Skeletal muscle cell (primary cell): ENCODE data around the gene SCAANT1.

Experiments
- DNase-seq: peaks from one replicate; pipeline ENCODE4 v3.0.0-alpha.2; 2010; ENCODE audit warnings: low read depth
- H3K4me3 ChIP-seq: 2 replicates; pipeline ENCODE4 v1.5.1; 2011; ENCODE audit warnings: low read depth, mild to moderate bottlenecking, control low read depth, low read length, moderate library complexity

Gene SCAANT1

DNA sequence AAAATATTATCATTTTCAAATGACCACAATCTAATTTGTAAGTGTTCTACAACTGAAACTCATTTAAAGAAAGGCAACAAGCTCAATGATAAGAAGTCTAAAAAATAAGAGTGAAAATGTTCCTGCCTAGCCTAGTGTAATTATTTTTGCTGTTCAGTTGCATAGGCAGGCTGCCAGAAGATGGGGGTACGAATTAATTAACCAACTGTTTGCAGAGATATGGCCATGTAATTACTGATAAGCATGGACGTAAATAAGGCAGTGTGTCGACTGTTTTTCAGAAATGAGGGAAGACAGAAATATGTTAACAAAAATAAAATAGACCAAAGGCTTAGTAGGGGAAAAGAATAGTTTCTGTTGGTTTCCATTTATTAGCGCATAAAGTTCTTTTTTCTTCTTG, 24.7 kb upstream of the SCAANT1 start:
- no peak overlapping the region for H3K4me3 ChIP-seq
- no peak for DNase-seq

DNA sequence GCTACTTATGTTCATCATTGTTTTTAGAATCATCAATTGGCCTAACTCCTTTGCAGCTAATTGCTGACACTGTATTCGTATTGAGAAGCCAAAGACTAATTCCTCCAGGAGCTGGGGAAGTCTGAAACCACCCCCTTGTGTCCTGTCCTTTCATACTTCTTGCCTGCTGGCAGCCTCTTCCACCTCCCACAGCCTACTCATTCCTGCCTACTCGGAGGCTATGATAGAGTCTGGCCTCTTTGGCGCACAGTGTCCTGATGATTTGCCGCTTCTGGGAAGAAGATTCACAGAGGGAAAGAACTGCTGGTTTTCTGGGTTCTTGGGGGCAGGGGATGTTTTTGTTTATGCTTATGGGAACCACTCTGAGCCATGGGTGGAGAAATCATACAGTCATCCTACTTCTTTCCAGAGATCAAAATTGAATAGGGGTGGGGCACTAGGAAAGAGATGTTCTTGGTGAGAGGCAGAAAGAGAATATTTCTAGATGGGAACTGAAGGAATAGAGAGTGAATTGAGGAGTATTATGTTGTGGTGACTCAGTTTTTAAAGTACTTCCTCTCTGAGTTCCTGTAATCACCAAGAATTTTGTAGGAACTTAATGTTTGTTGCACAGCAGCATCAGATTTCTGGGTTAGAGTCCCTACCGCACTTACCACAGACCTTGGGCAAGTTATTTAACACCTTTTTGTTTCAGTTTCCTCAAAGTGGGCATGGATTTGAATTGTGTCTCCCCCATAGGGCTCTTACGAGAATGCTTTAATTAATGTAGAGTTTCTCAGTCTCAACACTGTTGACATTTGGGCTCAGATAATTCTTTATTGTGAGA, 22.1 kb upstream of the SCAANT1 start:
- no peak for DNase-seq
- no peak overlapping the region for H3K4me3 ChIP-seq

DNA sequence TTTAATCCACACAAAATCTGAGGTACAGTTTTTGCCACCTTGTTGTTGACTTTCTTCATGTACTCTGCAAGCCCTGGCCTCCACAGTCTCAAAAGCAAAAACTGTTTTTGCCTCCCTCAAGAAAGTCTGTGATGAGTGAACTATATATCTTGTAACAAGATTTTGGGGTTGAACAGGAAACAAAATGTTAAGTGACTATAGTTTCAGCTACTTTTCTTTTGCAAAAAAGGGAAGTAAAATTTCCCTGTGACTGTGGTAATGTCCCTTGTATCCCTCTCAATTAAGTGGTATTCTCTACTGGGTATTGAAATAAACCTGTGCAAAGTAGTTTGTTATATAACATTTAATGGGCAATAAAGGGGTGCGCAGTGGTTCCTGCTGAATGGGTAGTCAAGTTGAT, 21.3 kb upstream of the SCAANT1 start:
- DNase-seq: no peak
- no peak overlapping the region for H3K4me3 ChIP-seq

DNA sequence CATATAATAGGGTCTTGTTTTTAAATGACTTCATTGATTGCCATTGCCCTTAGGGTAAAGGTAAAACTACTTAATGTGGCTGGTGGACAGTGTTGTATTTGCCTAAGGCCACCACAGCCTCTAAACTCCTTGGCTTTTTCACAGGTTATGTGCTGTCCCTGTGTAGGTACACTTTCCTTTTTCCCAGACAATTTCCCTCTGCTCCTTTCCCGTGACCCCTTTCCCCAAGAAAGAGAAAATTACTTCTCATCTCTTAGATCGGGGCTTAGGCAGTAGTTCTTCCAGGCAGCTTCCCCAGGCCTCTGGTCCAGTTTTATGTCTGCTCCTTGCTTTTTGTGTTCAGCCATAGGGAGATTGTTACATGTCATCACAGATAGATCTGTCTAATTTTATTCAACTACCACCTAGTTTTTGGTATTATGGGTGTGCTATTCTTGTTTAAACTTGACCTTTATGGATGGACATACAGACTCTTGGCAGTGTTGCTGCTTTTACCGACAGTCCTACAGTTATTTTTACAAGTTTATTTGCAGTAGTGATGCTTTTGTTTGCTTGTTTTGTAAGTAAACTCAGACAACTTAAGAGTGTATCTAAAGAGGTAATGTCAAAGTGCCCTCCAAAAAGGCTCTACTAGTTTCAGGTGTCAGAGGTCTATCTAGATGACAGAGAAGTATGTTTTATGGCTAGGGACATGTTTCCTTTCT, 20.5 kb upstream of the SCAANT1 start:
- H3K4me3 ChIP-seq: no peak overlapping the region
- DNase-seq: no peak

DNA sequence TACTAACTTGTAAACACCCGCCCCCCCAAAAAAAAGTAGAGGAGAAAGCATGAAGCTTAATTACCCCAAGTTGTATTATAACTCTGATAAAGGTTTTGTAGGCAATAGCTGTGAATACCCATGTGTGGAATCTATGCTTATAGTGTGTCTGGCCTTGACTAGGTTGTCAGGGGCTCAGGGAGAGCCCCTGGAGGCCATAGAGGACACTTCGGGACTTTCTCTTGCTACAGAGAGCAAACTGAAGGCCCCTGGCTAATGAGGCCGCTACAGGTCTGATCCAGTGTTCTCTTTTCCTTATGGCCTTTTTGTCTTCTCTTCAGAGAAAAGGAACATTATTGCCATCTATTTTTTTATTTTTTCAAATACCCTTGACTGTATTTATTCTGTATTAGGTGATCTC, 19.1 kb upstream of the SCAANT1 start:
- no peak for DNase-seq

DNA sequence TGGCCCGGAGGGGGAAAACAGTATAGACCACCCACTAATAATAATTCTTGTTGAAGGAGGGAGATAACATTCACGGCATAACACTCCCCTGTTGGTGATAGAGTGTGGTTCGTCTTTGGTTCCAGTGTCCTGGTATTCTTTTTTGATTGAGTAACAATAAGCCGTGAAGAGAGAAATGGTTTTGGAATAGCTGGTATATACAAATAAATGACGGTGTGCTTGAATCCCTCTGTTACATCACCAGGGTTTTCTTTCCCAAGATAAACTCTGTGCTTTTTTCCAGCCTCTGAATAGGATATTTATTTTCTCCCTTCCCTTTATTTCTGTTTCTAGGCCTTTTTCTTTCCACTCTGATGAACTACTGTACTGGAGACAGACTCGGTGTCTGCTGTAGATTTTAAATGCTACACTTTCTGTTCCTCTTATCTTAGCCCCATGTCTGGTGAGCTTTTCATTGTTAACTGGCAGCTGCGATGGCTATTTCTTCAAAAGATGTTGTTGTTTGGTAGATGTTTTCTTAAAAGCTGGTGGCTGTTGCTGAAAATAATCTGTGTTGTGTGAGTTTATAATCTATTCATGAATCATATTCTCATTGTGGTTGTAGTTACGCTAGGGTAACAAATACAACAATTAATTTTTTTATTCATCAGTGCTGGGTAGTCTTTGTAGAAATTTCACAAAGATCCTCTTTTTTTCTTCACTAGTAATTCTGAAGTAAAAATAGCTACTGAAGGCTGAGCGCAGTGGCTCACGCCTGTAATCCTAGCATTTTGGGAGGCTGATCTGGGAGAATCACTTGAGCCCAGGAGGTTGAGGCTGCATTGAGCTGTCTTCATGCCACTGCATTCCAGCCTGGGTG, 15.5 kb upstream of the SCAANT1 start:
- no peak for DNase-seq

More for the DNA sequence above, 19.1 kb upstream of the SCAANT1 start:
- no peak overlapping the region for H3K4me3 ChIP-seq

DNA sequence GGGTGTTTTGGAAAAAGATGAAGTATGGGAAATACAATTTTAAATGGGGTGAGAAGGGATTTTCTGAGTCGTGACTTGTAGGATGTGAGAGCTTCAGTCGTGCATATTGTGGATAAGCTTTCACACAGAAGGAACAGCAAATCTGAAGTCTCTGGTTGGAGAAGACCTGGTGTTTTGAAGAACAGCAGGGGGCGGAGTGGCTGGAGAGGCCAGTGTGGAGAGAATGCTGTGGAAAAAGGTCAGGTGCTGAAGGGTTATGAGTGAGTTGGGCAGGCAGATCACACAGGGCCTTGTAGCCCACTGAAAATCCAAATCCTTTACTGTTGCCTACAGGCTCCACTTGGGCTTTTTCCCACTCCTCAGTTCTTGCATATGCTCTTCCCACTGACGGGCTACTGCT, 14.1 kb upstream of the SCAANT1 start:
- no peak overlapping the region for H3K4me3 ChIP-seq
- DNase-seq: no peak

More for the DNA sequence above, 15.5 kb upstream of the SCAANT1 start:
- no peak overlapping the region for H3K4me3 ChIP-seq

DNA sequence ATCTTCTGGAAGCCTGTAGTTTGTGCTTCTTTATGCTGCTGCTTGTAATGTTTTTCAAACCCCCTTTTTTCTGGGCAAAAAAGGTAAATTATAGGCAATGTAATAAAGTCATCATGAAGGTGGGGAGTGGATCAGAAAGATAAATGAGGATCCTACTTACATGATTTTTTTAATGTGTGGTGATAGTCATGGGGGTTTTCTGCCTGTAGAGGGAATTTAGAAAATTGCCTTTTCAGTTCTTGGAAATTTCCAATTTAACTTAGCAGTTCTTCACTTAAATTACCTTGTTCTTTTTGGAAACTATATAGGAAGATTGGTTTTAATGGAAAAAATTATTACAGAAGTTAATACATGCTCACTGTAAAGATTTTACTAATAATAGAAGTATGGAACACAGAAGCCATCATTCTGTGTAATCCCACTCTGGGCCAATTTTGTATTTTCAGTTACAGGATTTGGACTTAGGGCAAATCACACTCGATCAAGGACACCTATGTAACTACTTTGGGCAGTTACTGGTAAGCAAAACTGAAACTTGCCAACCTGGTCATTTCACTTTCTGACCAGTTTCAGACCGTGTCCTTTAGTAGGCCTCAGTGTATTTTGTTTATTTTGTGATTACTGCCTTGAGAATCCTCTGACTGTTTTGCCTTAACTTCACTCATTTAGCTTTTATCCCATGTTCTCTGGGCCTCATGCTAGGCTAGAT, 10.5 kb upstream of the SCAANT1 start:
- no peak overlapping the region for H3K4me3 ChIP-seq
- DNase-seq: no peak

DNA sequence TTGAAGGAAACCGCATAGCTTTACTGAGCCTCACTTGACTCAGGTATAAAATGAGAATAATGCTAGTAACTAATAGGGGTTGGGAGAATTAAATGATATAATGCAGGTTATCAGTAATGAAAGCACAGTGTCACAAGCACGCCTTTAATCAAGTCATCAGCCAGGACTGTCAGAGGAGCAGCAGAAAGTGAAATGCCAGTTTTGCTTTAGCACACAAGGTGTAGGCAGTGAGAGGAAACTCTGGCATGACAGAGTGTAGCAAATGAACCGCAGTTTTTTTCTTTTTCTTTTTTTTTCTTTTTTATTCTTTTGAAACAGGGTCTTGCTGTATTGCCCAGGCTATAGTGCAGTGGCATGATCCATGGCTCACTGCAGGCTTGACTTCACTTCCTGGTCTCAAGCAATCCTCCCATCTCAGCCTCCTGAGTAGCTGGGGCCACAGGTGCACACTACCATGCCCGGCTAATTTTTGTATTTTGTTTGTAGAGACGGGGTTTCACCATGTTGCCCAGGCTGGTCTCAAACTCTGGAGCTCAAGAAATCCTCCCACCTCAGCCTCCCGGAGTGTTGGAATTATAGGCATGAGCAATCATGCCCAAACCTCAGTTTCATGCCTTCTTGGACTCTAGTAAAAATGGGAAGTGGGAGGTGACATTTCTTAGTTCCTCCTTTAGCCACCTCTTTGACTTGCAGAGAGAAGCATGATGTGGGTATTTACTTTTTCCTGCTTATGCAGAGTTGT, 9.7 kb upstream of the SCAANT1 start:
- no peak overlapping the region for H3K4me3 ChIP-seq

DNA sequence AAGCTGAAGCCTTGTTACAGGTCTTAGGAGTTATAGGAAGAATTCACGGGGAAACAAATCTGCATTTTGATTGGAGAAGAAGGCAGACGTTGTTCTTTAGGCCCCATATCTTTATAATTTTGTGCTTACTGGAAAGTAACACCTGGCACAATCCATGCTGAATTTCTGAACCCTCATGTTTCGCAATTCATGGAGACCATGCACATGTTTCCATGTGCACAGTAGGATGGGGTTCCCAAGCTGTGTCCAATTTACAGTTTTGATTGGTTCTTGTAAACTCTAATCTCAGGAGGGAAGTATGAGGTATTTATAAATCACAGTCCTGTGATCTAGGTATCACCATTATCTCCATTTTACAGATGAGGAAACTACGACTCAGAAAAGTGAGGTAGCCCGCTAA, 7.8 kb upstream of the SCAANT1 start:
- H3K4me3 ChIP-seq: no peak overlapping the region
- no peak for DNase-seq

More for the DNA sequence above, 9.7 kb upstream of the SCAANT1 start:
- DNase-seq: no peak

DNA sequence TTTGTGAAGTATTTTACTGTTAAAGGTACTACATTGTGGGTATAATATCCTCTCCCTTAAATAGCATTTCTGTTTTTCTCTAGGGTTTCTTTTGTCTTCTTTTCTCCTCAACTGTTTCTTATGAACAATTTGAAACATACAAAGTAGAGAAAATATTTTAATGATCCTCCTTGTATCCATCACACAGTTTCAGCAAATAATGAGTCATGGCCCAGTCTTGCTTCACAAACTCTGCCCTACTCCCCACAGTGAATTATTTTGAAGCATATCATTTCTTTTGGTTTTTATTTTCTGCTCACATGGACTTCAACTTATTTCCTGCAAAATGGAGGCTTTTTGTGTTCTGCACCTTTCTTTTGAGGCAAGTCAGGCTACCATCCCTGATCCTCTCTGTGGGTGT, 6.1 kb upstream of the SCAANT1 start:
- H3K4me3 ChIP-seq: no peak overlapping the region
- no peak for DNase-seq

DNA sequence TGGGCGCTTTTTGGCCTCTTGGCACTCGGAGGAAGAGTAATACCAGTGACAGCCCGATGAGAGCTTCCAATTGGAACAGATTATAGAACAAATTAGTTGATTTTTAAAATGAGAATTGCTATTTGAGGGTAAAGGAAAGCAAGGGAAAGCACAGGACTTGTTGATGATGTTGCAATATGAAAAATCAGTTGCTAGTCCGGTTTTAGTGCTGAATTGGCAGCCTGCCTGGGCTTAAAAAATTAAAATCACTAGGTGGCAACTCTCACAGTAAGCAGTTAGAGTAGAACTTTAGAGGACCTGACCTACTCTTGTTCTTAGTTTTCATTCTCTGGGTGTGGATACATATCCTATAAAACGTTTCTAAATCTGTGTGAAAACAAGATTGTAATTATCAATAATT, 2.1 kb upstream of the SCAANT1 start:
- DNase-seq: no peak
- no peak overlapping the region for H3K4me3 ChIP-seq

DNA sequence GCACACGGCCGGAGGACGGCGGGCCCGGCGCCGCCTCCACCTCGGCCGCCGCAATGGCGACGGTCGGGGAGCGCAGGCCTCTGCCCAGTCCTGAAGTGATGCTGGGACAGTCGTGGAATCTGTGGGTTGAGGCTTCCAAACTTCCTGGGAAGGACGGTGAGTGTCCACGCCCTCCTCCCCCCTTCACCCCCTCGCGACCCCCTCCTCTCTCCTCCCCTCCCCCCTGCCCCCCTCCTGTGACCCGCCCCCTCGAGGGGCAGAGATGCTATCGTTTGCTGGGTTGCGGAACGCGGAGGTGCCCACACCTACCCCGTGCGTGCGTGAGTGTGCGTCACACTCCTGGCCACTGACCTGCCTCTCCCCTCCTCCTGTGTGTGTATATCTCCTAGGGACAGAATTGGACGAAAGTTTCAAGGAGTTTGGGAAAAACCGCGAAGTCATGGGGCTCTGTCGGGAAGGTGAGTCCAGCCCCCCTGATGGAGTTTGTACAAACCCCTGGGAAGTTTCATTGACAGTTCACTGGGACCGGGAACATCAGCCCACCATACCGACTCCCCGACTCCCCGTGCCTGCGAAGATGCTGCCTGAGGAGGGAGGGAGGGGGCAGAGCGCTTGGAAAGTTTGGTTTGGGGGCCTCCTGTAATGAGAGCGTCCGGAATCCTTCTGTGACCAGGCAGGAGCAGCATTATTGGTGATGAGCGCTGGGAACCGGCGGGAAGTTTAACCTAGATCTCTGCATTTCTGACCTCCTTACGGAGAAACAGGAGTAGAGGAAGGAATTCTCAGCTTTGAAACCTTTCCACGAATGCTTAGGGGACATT, 795 bp upstream of the SCAANT1 start:
- peak overlapping the region; percentile 61 for H3K4me3 ChIP-seq
- DNase-seq: peak; percentile 25

DNA sequence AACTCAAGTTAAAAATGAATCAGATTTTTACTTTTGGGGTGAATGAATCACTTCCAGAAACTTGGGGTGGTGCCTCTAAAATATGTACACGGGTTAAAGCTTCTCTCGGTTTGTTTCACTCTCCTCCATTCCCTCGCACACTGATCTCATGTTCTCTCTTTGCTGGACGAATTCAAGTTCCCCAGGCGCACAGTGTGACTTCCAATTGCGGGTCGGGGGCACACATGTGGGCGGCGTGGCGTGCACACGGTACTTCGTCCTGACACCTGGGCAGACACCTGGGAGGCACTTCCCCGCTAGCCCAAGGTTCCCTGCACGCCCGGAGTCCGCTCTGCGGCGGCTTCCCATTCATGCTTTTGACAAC, 692 bp downstream of the SCAANT1 start:
- peak overlapping the region; percentile 61 for H3K4me3 ChIP-seq
- DNase-seq: no peak

DNA sequence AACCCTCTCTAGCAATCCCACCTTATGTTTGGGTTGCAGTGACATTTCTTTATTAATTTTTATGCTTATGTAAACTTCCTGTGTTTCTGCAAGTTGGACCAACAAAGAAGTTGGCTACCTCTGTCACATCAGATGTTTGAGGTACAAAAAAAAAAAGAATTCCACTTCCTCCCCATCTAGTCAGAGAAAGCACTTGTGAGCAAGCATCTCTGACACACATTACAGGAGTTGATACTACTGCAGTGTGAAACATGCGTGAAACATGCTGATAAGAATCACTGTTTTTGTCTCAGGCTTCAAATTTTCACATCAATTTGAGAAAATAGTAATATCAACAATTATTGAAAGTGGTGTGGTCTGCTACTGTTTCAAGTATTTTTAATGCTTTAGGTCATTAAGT, 1.3 kb downstream of the SCAANT1 start:
- DNase-seq: no peak
- peak overlapping the region; percentile 61 for H3K4me3 ChIP-seq

DNA sequence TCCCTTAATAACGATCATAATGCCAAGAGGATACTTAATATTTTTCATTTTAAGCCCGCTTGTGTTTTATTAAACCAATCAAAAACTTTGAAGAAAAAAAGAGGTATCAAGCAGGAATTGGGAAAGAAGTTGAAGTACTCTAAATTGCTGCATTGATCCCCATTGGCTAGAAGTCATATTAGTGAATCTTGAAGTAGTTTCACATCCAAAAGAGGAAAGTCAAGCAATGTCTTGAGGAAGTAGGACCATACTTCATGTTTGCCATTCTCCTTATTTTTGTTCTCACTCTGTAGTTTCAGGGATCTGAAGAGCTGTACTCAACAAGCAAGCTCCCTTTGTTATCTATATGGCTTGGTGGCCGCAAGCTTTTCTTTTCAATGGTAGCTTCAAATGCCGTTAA, 2.2 kb downstream of the SCAANT1 start:
- no peak overlapping the region for H3K4me3 ChIP-seq
- DNase-seq: no peak

DNA sequence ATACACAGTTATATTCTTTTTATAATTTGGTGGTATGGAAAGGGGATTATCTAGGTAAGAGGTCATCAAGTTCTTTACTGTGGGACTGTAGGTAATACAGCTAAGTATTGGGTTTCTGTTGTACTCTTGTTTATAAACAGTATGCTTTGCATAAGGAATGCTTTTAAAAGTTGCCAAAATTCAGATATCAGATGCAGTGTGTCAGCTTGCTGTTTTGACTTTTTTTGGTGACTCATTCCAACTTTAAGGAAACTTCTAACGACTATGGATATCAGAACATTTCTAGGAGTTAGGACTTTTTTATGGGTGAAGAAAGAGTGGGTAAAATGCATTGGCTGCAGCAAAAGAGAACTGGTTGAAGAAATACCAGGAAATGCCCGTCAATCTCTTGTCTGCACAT, 2.8 kb downstream of the SCAANT1 start:
- no peak for DNase-seq
- H3K4me3 ChIP-seq: no peak overlapping the region

DNA sequence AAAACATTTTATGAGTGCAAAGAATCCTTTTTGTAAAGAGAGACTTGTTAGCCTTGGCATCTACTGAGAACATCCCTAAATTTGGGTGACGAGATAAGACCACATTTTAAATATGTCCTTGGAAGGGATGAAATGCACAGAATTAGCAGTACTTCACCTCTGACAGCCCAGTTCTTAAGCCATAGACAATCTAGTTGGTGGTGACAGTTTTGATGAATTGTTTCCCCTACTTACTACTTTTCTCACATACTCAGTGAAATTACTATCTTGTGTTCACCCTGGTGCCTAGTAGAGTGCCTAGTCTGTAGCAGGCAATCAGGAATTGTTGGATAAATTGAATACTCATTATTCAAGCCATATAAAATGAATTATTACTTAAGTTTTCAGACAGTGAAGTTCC, 3.4 kb downstream of the SCAANT1 start:
- no peak overlapping the region for H3K4me3 ChIP-seq
- no peak for DNase-seq
